Measurements from ENCODE around the gene LLGL1. TPM values are rescaled to one million over a fixed set of nuclear protein-coding genes. Genes with fewer than 3 reads are reported as not detected.
A peak's percentile ranks its signal among the peaks of the same experiment; 100 is the strongest.

The LLGL1 gene
- total and polyA plus RNA-seq, 3 experiments from 2014 or later, result 1.5 to 26.3 (median 24.3) TPM

DNA sequence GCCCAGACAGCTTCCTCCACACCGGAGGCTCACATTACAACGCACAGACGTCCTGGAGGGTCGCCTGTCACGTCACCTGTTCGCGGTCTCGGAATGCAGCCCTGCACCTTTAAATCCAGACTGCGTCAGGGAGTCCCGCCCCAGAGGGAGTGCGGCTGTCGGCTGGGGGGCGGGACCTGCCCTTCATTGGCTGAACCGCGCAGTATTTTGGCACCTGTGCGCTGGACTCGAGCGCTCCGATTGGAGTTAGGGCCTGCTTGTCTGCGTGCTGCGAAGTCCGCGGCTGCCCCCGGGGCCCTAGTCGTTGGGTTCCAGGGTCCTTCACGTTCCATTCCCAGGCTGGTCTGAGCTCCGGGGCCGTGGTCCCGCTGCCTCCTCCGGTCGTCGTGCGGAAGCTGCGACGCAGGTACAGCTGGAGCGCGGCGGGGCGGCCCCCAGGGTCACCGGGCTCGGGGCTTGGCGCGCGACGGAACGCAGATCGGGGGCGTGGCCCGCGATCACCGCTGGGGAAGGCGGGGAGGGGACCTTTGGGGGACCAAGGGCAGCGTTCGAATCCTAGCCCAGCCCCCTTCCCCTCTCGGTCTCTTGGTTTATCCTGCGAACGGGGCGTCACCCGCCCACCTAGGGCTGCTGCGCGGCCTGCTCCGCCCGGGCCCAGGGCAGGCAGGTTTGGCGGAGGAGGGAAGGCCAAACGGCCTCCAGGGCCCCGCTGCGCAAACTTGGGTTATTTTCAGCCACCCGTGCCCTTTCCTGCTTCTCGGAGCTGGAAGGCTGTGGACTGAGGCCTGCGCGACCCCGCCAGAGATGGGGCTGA lies 35.1 kb downstream of the LLGL1 start, which contains the start of gene MIEF2:
Gene MIEF2 (plus strand): TSS at position 331 of the 814 bp plus-strand sequence. CDS start 2,059 bp downstream, outside the sequence.
- Mint-ChIP-seq H3K36me3 (peaks cover 0 to 41% (median 3%) of the 10 kb centered on the region in 3 donors), H3K27me3 (no peaks in the 10 kb centered on the region), H3K9me3 (no peaks in the 10 kb centered on the region), H3K4me1 (peaks cover 35 to 64% (median 38%) of the 10 kb centered on the region in 3 donors), H3K4me3 (peak within 1 kb of the TSS; percentile 80 to 97 (median 84)), H3K27ac (peak within 1 kb of the TSS; percentile 82 to 93 (median 86))
- H3K36me3 ChIP-seq (ENCODE audit: insufficient read depth, low read length), result peaks cover 13% of the 10 kb centered on the region
- CTCF ChIA-PET, result interaction anchor here (1.0 kb wide), 1 partner anchor 20 kb away, joined by 3 read pairs; no protein-coding TSS in a partner anchor
- H3K9me3 ChIP-seq (ENCODE audit: low read length), result no peaks in the 10 kb centered on the region
- peak within 1 kb of the TSS; percentile 89 for H3K4me3 ChIP-seq (ENCODE audit: low read length)
- POLR2A ChIA-PET, result interaction anchor here (0.5 to 1.6 kb wide), 4 partner anchors 26 to 102 kb away, joined by 3 to 6 read pairs (median 4); partner anchors contain the start of gene SHMT1
- peaks cover 50% of the 10 kb centered on the region for H3K4me1 ChIP-seq (ENCODE audit: insufficient read depth, low read length)
- peak within 1 kb of the TSS; percentile 86 for H3K27ac ChIP-seq (ENCODE audit: low read depth, low read length)
- H3K27me3 ChIP-seq (ENCODE audit: insufficient read depth, low read length, poor library complexity, severe bottlenecking), result no peaks in the 10 kb centered on the region
- peak; percentile 88 to 95 (median 90) for DNase-seq

DNA sequence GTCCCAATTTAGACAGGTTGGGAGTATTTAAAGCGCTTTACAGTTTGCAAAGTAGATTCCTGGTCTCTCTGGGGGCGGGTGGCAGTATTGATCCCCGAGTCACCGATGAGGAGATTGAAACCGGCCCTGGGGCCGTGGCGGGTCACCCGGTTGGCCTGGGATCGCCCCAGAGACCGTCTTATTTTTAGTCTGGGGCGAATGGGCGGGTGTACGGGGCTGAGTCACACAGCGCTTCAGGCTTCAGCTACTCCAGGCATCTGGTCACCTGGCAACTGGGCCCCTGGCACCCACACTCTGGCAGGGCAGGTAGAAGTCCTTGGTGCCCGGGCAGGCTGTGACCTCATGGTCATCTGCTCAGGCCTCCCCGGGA lies 35.7 kb downstream of the LLGL1 start:
- Mint-ChIP-seq H3K4me3 (peak overlapping the region; percentile 80 to 97 (median 84)), H3K4me1 (peaks cover 32 to 58% (median 33%) of the 10 kb centered on the region in 3 donors), H3K27me3 (no peaks in the 10 kb centered on the region), H3K27ac (peak overlapping the region; percentile 78 to 93 (median 86)), H3K9me3 (no peaks in the 10 kb centered on the region), H3K36me3 (peaks cover 0 to 38% (median 3%) of the 10 kb centered on the region in 3 donors)
- CTCF ChIA-PET, result interaction anchor here (1.0 kb wide), 1 partner anchor 20 kb away, joined by 3 read pairs; no protein-coding TSS in a partner anchor
- no peaks in the 10 kb centered on the region for H3K27me3 ChIP-seq (ENCODE audit: insufficient read depth, low read length, poor library complexity, severe bottlenecking)
- no peaks in the 10 kb centered on the region for H3K9me3 ChIP-seq (ENCODE audit: low read length)
- H3K36me3 ChIP-seq (ENCODE audit: insufficient read depth, low read length), result peaks cover 13% of the 10 kb centered on the region
- DNase-seq, result peak in 2 of 5 donors; percentile 21 to 61
- peak overlapping the region; percentile 89 for H3K4me3 ChIP-seq (ENCODE audit: low read length)
- peak overlapping the region; percentile 86 for H3K27ac ChIP-seq (ENCODE audit: low read depth, low read length)
- H3K4me1 ChIP-seq (ENCODE audit: insufficient read depth, low read length), result peaks cover 45% of the 10 kb centered on the region
- POLR2A ChIA-PET, result interaction anchor here (1.1 to 1.6 kb wide), 3 partner anchors 61 to 102 kb away, joined by 3 to 6 read pairs (median 4); partner anchors contain the start of gene SHMT1

DNA sequence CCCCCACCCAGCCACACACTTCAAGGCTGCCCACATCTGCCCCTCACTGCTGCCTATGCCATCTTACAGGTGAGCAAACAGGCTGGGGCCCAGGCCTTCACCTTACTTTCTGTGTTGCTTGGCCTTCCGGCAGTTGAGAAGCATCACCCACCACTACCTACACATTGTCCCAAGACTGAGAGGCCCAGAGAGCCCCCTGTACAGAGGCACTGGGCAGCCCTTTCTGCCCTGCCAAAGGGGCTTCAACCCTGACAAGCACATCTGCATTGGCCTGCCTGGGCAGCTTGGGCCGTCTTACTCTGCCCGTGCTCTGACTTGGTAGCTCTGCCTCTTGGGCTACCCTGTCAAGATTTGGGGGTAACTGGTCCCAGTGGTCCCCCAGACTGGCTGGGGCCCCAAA lies 36.2 kb downstream of the LLGL1 start:
- Mint-ChIP-seq H3K9me3 (no peaks in the 10 kb centered on the region), H3K27ac (peak overlapping the region; percentile 78 to 93 (median 84)), H3K4me3 (peak overlapping the region; percentile 80 to 97 (median 84)), H3K4me1 (peaks cover 30 to 56% (median 32%) of the 10 kb centered on the region in 3 donors), H3K36me3 (peaks cover 0 to 36% (median 3%) of the 10 kb centered on the region in 3 donors), H3K27me3 (no peaks in the 10 kb centered on the region)
- Histone ChIP-seq H3K4me3 (ENCODE audit: low read length) (peak overlapping the region; percentile 89), H3K27ac (ENCODE audit: low read depth, low read length) (peak overlapping the region; percentile 86), H3K36me3 (ENCODE audit: insufficient read depth, low read length) (peaks cover 13% of the 10 kb centered on the region), H3K9me3 (ENCODE audit: low read length) (no peaks in the 10 kb centered on the region), H3K27me3 (ENCODE audit: insufficient read depth, low read length, poor library complexity, severe bottlenecking) (no peaks in the 10 kb centered on the region), H3K4me1 (ENCODE audit: insufficient read depth, low read length) (peaks cover 40% of the 10 kb centered on the region)
- POLR2A ChIA-PET, result interaction anchor here (1.3 to 1.6 kb wide), 2 partner anchors 77 to 101 kb away, joined by 4 to 6 read pairs; partner anchors contain the start of gene SHMT1
- CTCF ChIA-PET, result interaction anchor here (1.0 kb wide), 1 partner anchor 21 kb away, joined by 3 read pairs; no protein-coding TSS in a partner anchor
- no peak for DNase-seq

DNA sequence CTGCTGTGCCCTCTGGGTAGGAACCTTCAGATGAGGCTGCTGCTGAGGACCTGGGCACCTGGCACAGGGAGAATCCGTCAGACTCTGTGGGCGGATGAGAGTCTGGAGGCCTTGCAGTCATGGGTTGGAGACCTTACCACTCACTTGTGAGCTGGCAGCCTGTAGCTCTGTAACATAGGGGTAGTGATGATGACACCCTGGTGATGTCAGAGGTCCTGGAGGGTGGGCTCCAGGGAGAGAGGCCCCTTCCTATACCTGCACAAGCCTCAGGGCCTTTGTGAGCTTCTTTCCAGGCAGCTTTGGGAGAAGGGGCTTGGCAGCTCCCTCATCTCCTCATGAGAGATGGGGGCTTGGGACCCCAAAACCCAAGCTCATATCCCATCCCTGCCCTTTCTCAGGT lies 36.7 kb downstream of the LLGL1 start:
- H3K9me3 ChIP-seq (ENCODE audit: low read length), result no peaks in the 10 kb centered on the region
- Mint-ChIP-seq H3K36me3 (peaks cover 0 to 33% (median 3%) of the 10 kb centered on the region in 3 donors), H3K4me1 (peaks cover 30 to 56% (median 31%) of the 10 kb centered on the region in 3 donors), H3K27me3 (no peaks in the 10 kb centered on the region), H3K4me3 (peak overlapping the region; percentile 80 to 97 (median 84)), H3K9me3 (no peaks in the 10 kb centered on the region), H3K27ac (peak overlapping the region in 6 of 8 donors; percentile 77 to 91 (median 82))
- H3K36me3 ChIP-seq (ENCODE audit: insufficient read depth, low read length), result peaks cover 13% of the 10 kb centered on the region
- no peak for DNase-seq
- no peak overlapping the region for H3K27ac ChIP-seq (ENCODE audit: low read depth, low read length)
- no peaks in the 10 kb centered on the region for H3K27me3 ChIP-seq (ENCODE audit: insufficient read depth, low read length, poor library complexity, severe bottlenecking)
- POLR2A ChIA-PET, result no interaction called here
- CTCF ChIA-PET, result no interaction called here
- H3K4me3 ChIP-seq (ENCODE audit: low read length), result no peak overlapping the region
- peaks cover 35% of the 10 kb centered on the region for H3K4me1 ChIP-seq (ENCODE audit: insufficient read depth, low read length)

DNA sequence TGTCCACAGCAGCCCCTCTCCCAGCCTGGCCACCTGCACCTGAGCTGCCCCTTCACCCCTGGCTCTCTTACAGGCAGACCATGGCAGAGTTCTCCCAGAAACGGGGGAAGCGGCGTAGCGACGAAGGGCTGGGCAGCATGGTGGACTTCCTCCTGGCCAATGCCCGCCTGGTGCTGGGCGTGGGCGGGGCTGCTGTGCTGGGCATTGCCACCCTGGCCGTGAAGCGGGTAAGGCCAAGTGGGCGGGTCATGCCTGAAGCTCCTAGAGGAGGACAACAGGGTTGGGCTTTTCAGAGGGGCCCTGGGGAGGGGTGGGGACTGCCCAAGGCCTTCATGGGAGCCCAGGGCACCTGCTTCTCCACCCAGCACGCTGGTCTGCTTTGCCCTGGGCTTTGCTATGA lies 37.2 kb downstream of the LLGL1 start:
- Histone ChIP-seq H3K27me3 (ENCODE audit: insufficient read depth, low read length, poor library complexity, severe bottlenecking) (no peaks in the 10 kb centered on the region), H3K4me3 (ENCODE audit: low read length) (no peak overlapping the region), H3K4me1 (ENCODE audit: insufficient read depth, low read length) (peaks cover 33% of the 10 kb centered on the region), H3K27ac (ENCODE audit: low read depth, low read length) (no peak overlapping the region), H3K36me3 (ENCODE audit: insufficient read depth, low read length) (peaks cover 13% of the 10 kb centered on the region), H3K9me3 (ENCODE audit: low read length) (no peaks in the 10 kb centered on the region)
- CTCF ChIA-PET, result no interaction called here
- Mint-ChIP-seq H3K27ac (peak overlapping the region in 2 of 8 donors; percentile 57 to 77), H3K9me3 (no peaks in the 10 kb centered on the region), H3K4me3 (peak overlapping the region in 3 of 7 donors; percentile 41 to 97 (median 90)), H3K27me3 (no peaks in the 10 kb centered on the region), H3K36me3 (peaks cover 0 to 31% (median 3%) of the 10 kb centered on the region in 3 donors), H3K4me1 (peaks cover 32 to 56% (median 33%) of the 10 kb centered on the region in 3 donors)
- POLR2A ChIA-PET, result no interaction called here
- DNase-seq, result no peak

DNA sequence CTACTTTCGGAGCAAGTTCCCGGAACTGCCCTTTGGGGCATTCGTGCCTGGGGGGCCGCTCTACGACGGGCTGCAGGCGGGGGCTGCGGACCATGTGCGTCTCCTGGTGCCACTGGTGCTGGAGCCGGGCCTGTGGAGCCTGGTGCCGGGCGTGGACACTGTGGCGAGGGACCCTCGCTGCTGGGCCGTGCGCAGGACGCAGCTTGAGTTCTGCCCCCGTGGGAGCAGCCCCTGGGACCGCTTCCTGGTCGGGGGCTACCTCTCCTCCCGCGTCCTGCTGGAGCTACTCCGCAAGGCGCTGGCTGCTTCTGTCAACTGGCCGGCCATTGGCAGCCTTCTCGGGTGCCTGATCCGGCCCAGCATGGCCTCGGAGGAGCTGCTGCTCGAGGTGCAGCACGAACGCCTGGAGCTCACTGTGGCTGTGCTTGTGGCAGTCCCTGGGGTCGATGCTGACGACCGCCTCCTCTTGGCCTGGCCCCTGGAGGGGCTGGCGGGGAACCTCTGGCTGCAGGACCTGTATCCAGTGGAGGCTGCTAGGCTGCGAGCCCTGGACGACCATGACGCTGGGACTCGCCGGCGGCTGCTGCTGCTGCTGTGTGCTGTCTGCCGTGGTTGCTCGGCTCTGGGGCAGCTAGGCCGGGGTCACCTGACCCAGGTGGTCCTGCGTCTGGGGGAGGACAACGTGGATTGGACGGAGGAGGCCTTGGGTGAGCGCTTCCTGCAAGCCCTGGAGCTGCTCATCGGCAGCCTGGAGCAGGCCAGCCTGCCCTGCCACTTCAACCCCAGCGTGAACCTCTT lies 38.6 kb downstream of the LLGL1 start:
- ChIA-PET CTCF (interaction anchor here (0.8 to 2.3 kb wide), 3 partner anchors 10 to 21 kb away, joined by 3 to 6 read pairs (median 3); no protein-coding TSS in a partner anchor), POLR2A (interaction anchor here (0.6 kb wide), 1 partner anchor 17 kb away, joined by 3 read pairs; no protein-coding TSS in a partner anchor)
- no peak overlapping the region for H3K4me3 ChIP-seq (ENCODE audit: low read length)
- no peaks in the 10 kb centered on the region for H3K27me3 Mint-ChIP-seq
- H3K36me3 Mint-ChIP-seq, result peaks cover 0 to 28% (median 3%) of the 10 kb centered on the region in 3 donors
- H3K9me3 Mint-ChIP-seq, result no peaks in the 10 kb centered on the region
- H3K36me3 ChIP-seq (ENCODE audit: insufficient read depth, low read length), result peaks cover 13% of the 10 kb centered on the region
- H3K4me1 Mint-ChIP-seq, result peaks cover 32 to 60% (median 41%) of the 10 kb centered on the region in 3 donors
- no peaks in the 10 kb centered on the region for H3K27me3 ChIP-seq (ENCODE audit: insufficient read depth, low read length, poor library complexity, severe bottlenecking)
- no peak overlapping the region for H3K4me3 Mint-ChIP-seq
- DNase-seq, result no peak
- peaks cover 31% of the 10 kb centered on the region for H3K4me1 ChIP-seq (ENCODE audit: insufficient read depth, low read length)
- H3K27ac ChIP-seq (ENCODE audit: low read depth, low read length), result no peak overlapping the region
- H3K9me3 ChIP-seq (ENCODE audit: low read length), result no peaks in the 10 kb centered on the region
- no peak overlapping the region for H3K27ac Mint-ChIP-seq

DNA sequence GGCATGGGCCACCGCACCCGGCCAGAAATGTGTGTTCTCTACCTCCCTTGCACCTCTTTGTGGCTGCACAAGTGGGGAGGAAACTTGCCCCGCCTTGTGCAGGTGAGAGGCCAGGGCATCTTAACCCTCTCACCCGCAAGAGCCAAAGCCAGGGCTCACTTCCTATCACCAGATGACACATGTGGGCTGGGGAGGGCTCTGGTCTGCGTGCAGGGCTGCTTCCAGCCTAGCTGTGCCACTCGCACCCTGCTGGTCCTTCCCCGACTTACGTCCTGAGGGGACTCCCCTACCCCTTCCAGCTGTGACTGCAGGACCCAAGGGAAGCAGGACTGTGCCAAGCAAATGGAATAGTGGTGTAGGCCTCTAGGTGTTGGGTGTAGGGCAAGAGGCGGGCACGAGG lies 41.9 kb downstream of the LLGL1 start:
- H3K27ac ChIP-seq (ENCODE audit: low read depth, low read length), result no peak overlapping the region
- DNase-seq, result no peak
- Mint-ChIP-seq H3K27me3 (no peaks in the 10 kb centered on the region), H3K4me3 (peak overlapping the region in 3 of 7 donors; percentile 7 to 69 (median 37)), H3K4me1 (peaks cover 16 to 34% (median 24%) of the 10 kb centered on the region in 3 donors), H3K9me3 (no peaks in the 10 kb centered on the region), H3K27ac (peak overlapping the region in 3 of 8 donors; percentile 30 to 68 (median 65)), H3K36me3 (peaks cover 0 to 31% (median 3%) of the 10 kb centered on the region in 3 donors)
- peaks cover 8% of the 10 kb centered on the region for H3K4me1 ChIP-seq (ENCODE audit: insufficient read depth, low read length)
- no peak overlapping the region for H3K4me3 ChIP-seq (ENCODE audit: low read length)
- H3K27me3 ChIP-seq (ENCODE audit: insufficient read depth, low read length, poor library complexity, severe bottlenecking), result no peaks in the 10 kb centered on the region
- CTCF ChIA-PET, result no interaction called here
- POLR2A ChIA-PET, result no interaction called here
- no peaks in the 10 kb centered on the region for H3K9me3 ChIP-seq (ENCODE audit: low read length)
- peaks cover 13% of the 10 kb centered on the region for H3K36me3 ChIP-seq (ENCODE audit: insufficient read depth, low read length)

Measured in CD8-positive, alpha-beta memory T cell (primary cell).